K562 (cell line): ENCODE measurements around the gene CYSRT1. TPM values are rescaled to one million over a fixed set of nuclear protein-coding genes. Genes with fewer than 3 reads are reported as not detected.

Source experiments
- CXXC5 ChIP-seq: fragments of 250-450 bp; sonication (Bioruptor Pico); IDR thresholded peaks from 2 replicates; pipeline ENCODE4 v1.8.0; 2022; ENCODE audit warnings: inconsistent platforms, mild to moderate bottlenecking, moderate library complexity
- ETV6 ChIP-seq, 3 experiments: fragments of 150-350 bp in 1 of 3; sonication (generic) in 1 of 3; formaldehyde crosslinking in 1 of 3; IDR thresholded peaks; 2 replicates each; pipeline versions ENCODE4 v1.6.1 to v1.8.0; 2014 to 2022; ENCODE audit warnings: borderline replicate concordance in 2 of 3, low read depth in 2 of 3, antibody characterized with exemption in 1 of 3, low read length in 1 of 3, mild to moderate bottlenecking in 1 of 3, missing genetic modification reagents in 1 of 3
- HNRNPL ChIP-seq: fragments of 200-400 bp; formaldehyde crosslinking; IDR thresholded peaks from 2 replicates; pipeline ENCODE4 v1.6.1; 2017; ENCODE audit warnings: low read depth, mild to moderate bottlenecking, low read length
- KDM1A ChIP-seq, 2 experiments: fragments of 450-650 bp; IDR thresholded peaks; 2 replicates each; pipeline ENCODE4 v1.6.1; 2016; ENCODE audit warnings: mild to moderate bottlenecking in 2 of 2
- LARP7 ChIP-seq: fragments of 450-650 bp; IDR thresholded peaks from 2 replicates; pipeline ENCODE4 v1.6.1; 2016
- NCOA4 ChIP-seq: fragments of 450-650 bp; IDR thresholded peaks from 2 replicates; pipeline ENCODE4 v1.6.1; 2018; ENCODE audit warnings: mild to moderate bottlenecking; ENCODE audit not compliant: partially characterized antibody
- TAF7 ChIP-seq: fragments of 450-650 bp; IDR thresholded peaks from 2 replicates; pipeline ENCODE4 v1.6.1; 2016; ENCODE audit warnings: missing genetic modification characterization, missing compliant biosample characterization
- TBL1XR1 ChIP-seq, 2 experiments: IDR thresholded peaks; 2 replicates each; pipeline ENCODE4 v1.6.1; 2012; ENCODE audit warnings: improper control_type of control experiment in 2 of 2, low read length in 2 of 2, mild to moderate bottlenecking in 1 of 2
- XRCC5 ChIP-seq: fragments of 200-400 bp; formaldehyde crosslinking; IDR thresholded peaks from 2 replicates; pipeline ENCODE4 v1.6.1; 2017; ENCODE audit warnings: low read depth, mild to moderate bottlenecking, low read length
- ZBTB40 ChIP-seq, 2 experiments: fragments of 450-650 bp in 1 of 2; sonication (generic) in 1 of 2; formaldehyde crosslinking in 1 of 2; IDR thresholded peaks; 2 replicates each; pipeline versions ENCODE4 v1.7.1 to v1.9.0; 2016 to 2022; ENCODE audit warnings: inconsistent platforms in 1 of 2, mild to moderate bottlenecking in 1 of 2, missing genetic modification reagents in 1 of 2
- ZNF174 ChIP-seq: fragments of 250-450 bp; sonication (Bioruptor Pico); IDR thresholded peaks from 2 replicates; pipeline ENCODE4 v1.4.0; 2020; ENCODE audit warnings: mild to moderate bottlenecking
- ZNF512 ChIP-seq: IDR thresholded peaks from 2 replicates; pipeline ENCODE4 v1.6.1; 2016; ENCODE audit warnings: missing genetic modification characterization, missing compliant biosample characterization
- polyA plus RNA-seq, 8 experiments: library from polyadenylated mRNA; depleted of rRNA in 4 of 8; stranded (reverse) in 5 of 8; unstranded in 3 of 8; fragments of >200 nt; fragmentation: Nextera tagmentation in 2 of 8; fragmentation: Illumina TruSeq in 1 of 8; extraction: Ambion mirVana in 2 of 8; extraction: Trizol in 1 of 8; gene quantifications; 2 replicates each; pipeline versions ENCODE4 v1.2.1 to v1.2.3, GENCODE V29; 2011 to 2014; ENCODE audit warnings: inconsistent platforms in 1 of 8, missing spikeins in 1 of 8
- total RNA-seq, 7 experiments: library from RNA; depleted of rRNA in 6 of 7; stranded (reverse); fragments of >200 nt in 6 of 7; fragmentation: Illumina TruSeq in 2 of 7; extraction: Trizol in 2 of 7; gene quantifications; 2 replicates each; pipeline versions ENCODE4 v1.2.1 to v1.2.3, GENCODE V29; 2011 to 2021; ENCODE audit warnings: low replicate concordance in 1 of 7
- TF ChIP-seq, protein P1 (sequence below): fragments of 450-650 bp; IDR thresholded peaks from 2 replicates; pipeline ENCODE4 v1.6.1; 2016; ENCODE audit warnings: missing biosample characterization, missing genetic modification characterization

The CYSRT1 gene
- total and polyA plus RNA-seq, 9 of the 15 experiments (the other 6 are each of a cell fraction or from before 2014, with no cell fraction given): 0.04 to 1.4 (median 0.42) TPM; not detected in 3

DNA sequence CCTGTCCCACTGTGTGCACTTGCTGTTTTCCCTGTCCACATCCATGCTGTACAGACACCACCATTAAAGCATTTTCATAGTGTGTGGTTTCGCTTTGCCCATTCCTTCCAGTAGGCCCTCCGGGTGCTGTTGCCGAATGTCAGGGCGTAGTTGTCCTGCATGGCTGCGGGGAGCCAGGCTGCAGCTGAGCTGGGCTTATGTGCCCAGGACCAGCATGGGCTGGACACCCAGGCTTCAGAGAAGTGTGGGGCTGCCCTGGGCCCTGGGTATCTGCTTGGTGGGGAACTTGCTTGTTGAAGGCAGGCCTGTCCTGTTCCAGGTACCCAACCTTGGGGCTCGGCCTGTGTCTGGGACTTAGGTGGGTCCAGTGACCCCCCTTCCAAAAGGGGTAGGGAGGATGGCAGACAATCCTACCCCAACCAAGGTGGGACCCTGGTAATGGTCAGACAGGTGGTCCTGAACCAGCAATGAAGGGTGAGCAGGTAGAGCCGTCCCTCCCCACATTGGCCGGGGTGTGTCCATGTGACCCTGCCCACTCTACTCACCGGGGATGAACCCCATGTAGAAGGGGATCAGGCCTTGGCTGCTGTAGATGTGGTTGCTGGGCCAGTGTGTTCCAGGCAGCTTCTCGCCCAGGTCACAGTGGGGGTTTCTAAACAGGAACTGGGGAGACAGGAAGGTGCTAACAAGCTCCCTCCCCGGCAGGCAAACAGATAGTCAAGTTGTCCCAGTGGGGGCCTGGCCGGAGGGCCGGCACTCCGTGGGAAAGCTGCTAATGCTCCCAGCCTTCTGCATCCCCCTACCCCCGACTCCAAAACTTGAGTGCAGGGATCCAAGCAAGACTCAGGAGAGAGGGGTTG lies 18.9 kb downstream of the CYSRT1 start (continued):
- TF ChIP-seq ZBTB40 (IDR thresholded peaks at IDR 0.05) (no peak), ZBTB40 (CRISPR knock-in tag; IDR thresholded peaks at IDR 0.05) (0 out of 2 replicates have a peak, but pooled peaks have one; percentile 13), NCOA4 (no peak), CXXC5 (CRISPR knock-in tag) (no peak), TBL1XR1 (IDR thresholded peaks at IDR 0.05; ENCODE audit: low read length in 2 of 2) (no peak), KDM1A (IDR thresholded peaks at IDR 0.05) (no peak), ZNF512 (tag) (no peak), ETV6 (IDR thresholded peaks at IDR 0.05; ENCODE audit: borderline replicate concordance in 1 of 2, low read depth in 2 of 2, low read length in 1 of 2) (no peak), ETV6 (CRISPR knock-in tag; IDR thresholded peaks at IDR 0.05; ENCODE audit: borderline replicate concordance) (no peak; the same call in 1 of the 2 replicates), ZNF174 (CRISPR knock-in tag) (no peak), HNRNPL (no peak), XRCC5 (no peak), TAF7 (tag) (no peak), LARP7 (no peak)
- TF ChIP-seq, protein P1, sequence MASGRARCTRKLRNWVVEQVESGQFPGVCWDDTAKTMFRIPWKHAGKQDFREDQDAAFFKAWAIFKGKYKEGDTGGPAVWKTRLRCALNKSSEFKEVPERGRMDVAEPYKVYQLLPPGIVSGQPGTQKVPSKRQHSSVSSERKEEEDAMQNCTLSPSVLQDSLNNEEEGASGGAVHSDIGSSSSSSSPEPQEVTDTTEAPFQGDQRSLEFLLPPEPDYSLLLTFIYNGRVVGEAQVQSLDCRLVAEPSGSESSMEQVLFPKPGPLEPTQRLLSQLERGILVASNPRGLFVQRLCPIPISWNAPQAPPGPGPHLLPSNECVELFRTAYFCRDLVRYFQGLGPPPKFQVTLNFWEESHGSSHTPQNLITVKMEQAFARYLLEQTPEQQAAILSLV: no peak
